ENCODE measurements around the gene LCN10.

- TF ChIP-seq, protein P1, sequence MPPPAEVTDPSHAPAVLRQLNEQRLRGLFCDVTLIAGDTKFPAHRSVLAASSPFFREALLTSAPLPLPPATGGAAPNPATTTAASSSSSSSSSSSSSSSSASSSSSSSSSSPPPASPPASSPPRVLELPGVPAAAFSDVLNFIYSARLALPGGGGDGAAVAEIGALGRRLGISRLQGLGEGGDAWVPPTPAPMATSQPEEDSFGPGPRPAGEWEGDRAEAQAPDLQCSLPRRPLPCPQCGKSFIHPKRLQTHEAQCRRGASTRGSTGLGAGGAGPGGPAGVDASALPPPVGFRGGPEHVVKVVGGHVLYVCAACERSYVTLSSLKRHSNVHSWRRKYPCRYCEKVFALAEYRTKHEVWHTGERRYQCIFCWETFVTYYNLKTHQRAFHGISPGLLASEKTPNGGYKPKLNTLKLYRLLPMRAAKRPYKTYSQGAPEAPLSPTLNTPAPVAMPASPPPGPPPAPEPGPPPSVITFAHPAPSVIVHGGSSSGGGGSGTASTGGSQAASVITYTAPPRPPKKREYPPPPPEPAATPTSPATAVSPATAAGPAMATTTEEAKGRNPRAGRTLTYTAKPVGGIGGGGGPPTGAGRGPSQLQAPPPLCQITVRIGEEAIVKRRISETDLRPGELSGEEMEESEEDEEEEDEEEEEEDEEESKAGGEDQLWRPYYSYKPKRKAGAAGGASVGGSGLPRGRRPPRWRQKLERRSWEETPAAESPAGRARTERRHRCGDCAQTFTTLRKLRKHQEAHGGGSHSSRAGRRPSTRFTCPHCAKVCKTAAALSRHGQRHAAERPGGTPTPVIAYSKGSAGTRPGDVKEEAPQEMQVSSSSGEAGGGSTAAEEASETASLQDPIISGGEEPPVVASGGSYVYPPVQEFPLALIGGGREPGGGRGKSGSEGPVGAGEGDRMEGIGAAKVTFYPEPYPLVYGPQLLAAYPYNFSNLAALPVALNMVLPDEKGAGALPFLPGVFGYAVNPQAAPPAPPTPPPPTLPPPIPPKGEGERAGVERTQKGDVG (CRISPR knock-in tag; IDR thresholded peaks at IDR 0.05), result no peak
- TF ChIP-seq CTCF (IDR thresholded peaks at IDR 0.05 in 2 of 3, conservative IDR thresholded peaks at IDR 0.05 in 1 of 3; ENCODE audit: control insufficient read depth in 2 of 3, extremely low read depth in 1 of 3, insufficient read depth in 1 of 3, low read depth in 3 of 3, low read length in 3 of 3) (no peak), ESRRA (IDR thresholded peaks at IDR 0.05; ENCODE audit: low read length) (no peak), SMC3 (IDR thresholded peaks at IDR 0.05; ENCODE audit: borderline replicate concordance, low read length) (no peak), RAD21 (IDR thresholded peaks at IDR 0.05; ENCODE audit: insufficient read depth, low read depth, low read length) (no peak), REST (IDR thresholded peaks at IDR 0.05; ENCODE audit: low read depth, low read length) (no peak), ZNF24 (IDR thresholded peaks at IDR 0.05) (no peak), EZH2 (IDR thresholded peaks at IDR 0.05; ENCODE audit: borderline replicate concordance, control insufficient read depth, low read depth, low read length) (no peak), MYB (IDR thresholded peaks at IDR 0.05; ENCODE audit: borderline replicate concordance, low read depth, low read length) (no peak), CBX3 (IDR thresholded peaks at IDR 0.05; ENCODE audit: borderline replicate concordance, low read depth) (no peak)
Observed at GRCh38 chr9:136697146-136697820, 45.5 kb downstream of the LCN10 start.

Measured in GM12878 (cell line).